ENCODE data around the gene SFTA2. TPM values are rescaled to one million over a fixed set of nuclear protein-coding genes. Genes with fewer than 3 reads are reported as not detected.

Gene SFTA2
- total RNA-seq, 1 donor from 2014 or later = 369 TPM

DNA sequence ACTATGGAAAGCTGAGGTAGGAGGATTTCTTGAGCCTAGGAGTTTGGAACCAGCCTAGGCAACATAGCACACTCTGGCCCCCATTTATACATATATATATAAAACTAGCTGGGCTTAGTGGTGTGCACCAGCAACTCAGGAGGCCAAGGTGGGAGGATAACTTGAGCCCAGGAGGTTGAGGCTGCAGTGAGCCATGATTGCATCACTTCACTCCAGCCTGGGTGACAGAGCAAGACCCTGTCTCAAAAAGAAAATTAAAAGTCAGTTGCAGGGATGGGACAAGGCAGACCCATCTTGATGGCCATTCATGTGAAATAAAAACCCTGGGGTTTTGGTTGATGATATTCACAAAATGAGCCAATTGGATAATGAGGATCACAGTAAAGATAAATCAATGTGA lies 30.5 kb downstream of the SFTA2 start:
- H3K27me3 ChIP-seq = no peaks in the 10 kb centered on the region
- no peaks in the 10 kb centered on the region for H3K9me3 ChIP-seq
- H3K4me1 ChIP-seq = no peaks in the 10 kb centered on the region
- no peak overlapping the region for H3K27ac ChIP-seq
- H3K36me3 ChIP-seq = peaks cover 26% of the 10 kb centered on the region
- no peak for DNase-seq
- ATAC-seq = no peak
- TF ChIP-seq, protein P1, sequence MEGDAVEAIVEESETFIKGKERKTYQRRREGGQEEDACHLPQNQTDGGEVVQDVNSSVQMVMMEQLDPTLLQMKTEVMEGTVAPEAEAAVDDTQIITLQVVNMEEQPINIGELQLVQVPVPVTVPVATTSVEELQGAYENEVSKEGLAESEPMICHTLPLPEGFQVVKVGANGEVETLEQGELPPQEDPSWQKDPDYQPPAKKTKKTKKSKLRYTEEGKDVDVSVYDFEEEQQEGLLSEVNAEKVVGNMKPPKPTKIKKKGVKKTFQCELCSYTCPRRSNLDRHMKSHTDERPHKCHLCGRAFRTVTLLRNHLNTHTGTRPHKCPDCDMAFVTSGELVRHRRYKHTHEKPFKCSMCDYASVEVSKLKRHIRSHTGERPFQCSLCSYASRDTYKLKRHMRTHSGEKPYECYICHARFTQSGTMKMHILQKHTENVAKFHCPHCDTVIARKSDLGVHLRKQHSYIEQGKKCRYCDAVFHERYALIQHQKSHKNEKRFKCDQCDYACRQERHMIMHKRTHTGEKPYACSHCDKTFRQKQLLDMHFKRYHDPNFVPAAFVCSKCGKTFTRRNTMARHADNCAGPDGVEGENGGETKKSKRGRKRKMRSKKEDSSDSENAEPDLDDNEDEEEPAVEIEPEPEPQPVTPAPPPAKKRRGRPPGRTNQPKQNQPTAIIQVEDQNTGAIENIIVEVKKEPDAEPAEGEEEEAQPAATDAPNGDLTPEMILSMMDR (IDR thresholded peaks at IDR 0.05) = no peak
- no peak overlapping the region for H3K4me3 ChIP-seq
- intact Hi-C loops (cut with DNase I) = no loop called here

DNA sequence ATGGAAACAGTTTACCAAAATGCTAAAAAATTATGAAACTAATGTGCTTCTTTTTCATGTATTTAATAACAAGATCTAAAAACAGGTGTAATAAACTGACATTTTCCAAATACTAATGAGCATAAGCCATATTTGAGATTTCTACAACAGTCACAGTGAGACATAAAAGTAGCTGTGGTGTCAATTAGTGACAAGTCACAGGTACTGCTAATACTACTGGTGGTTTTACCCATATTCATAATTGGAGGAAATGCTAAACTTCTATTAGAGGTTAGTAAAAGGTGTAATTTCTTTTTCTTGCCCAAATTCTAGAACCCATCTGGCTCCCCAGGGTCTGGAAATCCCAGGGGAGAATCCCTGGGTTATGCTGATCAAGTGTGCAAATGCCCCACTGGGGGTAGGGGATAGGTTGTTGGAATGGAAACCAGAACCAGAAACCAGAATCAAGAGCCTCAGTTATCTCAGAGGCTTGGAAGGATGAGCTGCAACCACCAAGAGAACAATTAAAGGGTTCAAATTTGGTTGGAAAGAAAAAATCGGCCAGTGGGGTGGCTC lies 31.0 kb downstream of the SFTA2 start:
- no peak overlapping the region for H3K27ac ChIP-seq
- TF ChIP-seq, protein P1 (IDR thresholded peaks at IDR 0.05) = no peak
- H3K9me3 ChIP-seq = no peaks in the 10 kb centered on the region
- peaks cover 28% of the 10 kb centered on the region for H3K36me3 ChIP-seq
- no peak overlapping the region for H3K4me3 ChIP-seq
- intact Hi-C loops (cut with DNase I) = no loop called here
- ATAC-seq = no peak
- DNase-seq = no peak
- no peaks in the 10 kb centered on the region for H3K27me3 ChIP-seq
- no peaks in the 10 kb centered on the region for H3K4me1 ChIP-seq

DNA sequence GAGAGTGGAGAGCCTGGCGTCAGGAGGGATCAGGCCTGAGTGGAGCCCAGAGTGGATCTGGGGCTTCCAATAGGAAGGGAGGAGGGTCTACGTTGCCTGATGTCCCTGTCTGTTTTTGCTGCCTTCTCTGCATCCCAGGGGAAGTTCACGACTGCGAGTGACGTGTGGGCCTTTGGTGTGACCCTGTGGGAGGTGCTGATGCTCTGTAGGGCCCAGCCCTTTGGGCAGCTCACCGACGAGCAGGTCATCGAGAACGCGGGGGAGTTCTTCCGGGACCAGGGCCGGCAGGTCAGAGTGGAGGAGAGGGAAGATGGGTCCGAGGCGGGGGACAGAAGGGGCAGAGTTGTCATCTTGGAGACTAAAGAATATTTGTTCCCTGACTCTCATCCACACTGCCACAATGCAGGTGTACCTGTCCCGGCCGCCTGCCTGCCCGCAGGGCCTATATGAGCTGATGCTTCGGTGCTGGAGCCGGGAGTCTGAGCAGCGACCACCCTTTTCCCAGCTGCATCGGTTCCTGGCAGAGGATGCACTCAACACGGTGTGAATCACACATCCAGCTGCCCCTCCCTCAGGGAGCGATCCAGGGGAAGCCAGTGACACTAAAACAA lies 33.1 kb downstream of the SFTA2 start:
- intact Hi-C loops (cut with DNase I) = no loop called here
- peaks cover 45% of the 10 kb centered on the region for H3K36me3 ChIP-seq

DNA sequence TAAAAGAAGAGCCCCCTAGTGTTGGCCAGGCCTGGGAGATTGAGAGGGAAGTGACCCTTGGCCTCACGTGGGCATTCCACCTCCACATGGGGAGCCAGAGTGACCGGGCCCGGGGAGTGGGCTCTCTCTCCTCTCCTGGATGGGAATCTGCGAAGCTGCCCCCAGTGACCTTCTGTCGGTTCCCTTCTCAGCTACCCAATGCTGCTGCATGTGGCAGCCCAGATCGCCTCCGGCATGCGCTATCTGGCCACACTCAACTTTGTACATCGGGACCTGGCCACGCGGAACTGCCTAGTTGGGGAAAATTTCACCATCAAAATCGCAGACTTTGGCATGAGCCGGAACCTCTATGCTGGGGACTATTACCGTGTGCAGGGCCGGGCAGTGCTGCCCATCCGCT lies 34.1 kb downstream of the SFTA2 start:
- Histone ChIP-seq H3K36me3 (peaks cover 54% of the 10 kb centered on the region), H3K4me3 (no peak overlapping the region), H3K4me1 (no peaks in the 10 kb centered on the region), H3K27ac (no peak overlapping the region), H3K27me3 (no peaks in the 10 kb centered on the region), H3K9me3 (no peaks in the 10 kb centered on the region)
- ATAC-seq (no peak), DNase-seq (peak; percentile 43)
- TF ChIP-seq, protein P1 (IDR thresholded peaks at IDR 0.05) = no peak
- intact Hi-C loops (cut with DNase I) = no loop called here

More for the DNA sequence above, 33.1 kb downstream of the SFTA2 start:
- Histone ChIP-seq H3K4me3 (no peak overlapping the region), H3K27me3 (no peaks in the 10 kb centered on the region), H3K9me3 (no peaks in the 10 kb centered on the region), H3K4me1 (no peaks in the 10 kb centered on the region), H3K27ac (no peak overlapping the region)
- DNase-seq (peak; percentile 52), ATAC-seq (no peak)
- TF ChIP-seq, protein P1 (IDR thresholded peaks at IDR 0.05) = no peak

DNA sequence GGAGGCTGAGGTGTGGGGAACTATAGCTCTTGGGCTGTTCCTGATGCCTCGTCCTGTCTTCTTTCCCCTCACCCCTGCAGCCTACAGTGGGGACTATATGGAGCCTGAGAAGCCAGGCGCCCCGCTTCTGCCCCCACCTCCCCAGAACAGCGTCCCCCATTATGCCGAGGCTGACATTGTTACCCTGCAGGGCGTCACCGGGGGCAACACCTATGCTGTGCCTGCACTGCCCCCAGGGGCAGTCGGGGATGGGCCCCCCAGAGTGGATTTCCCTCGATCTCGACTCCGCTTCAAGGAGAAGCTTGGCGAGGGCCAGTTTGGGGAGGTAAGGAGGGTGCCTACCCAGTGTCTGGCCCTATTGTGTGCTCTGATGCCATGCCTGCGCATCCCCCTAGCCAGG lies 35.4 kb downstream of the SFTA2 start:
- Histone ChIP-seq H3K27me3 (no peaks in the 10 kb centered on the region), H3K4me1 (no peaks in the 10 kb centered on the region), H3K27ac (no peak overlapping the region), H3K4me3 (no peak overlapping the region), H3K36me3 (peaks cover 65% of the 10 kb centered on the region), H3K9me3 (no peaks in the 10 kb centered on the region)
- DNase-seq = peak; percentile 59
- TF ChIP-seq, protein P1 (IDR thresholded peaks at IDR 0.05) = no peak
- intact Hi-C loops (cut with DNase I) = no loop called here
- ATAC-seq = no peak

Data from upper lobe of right lung (tissue), 1 donor.